Fibroblast of peridontal ligament (primary cell): Measurements from ENCODE around the gene AURKB.
"Not testable (repeated sequence)": the region's sequence is repeated elsewhere in the genome, so short reads cannot be mapped to it uniquely, and the experiment has no call there.

Source experiments
- DNase-seq: peaks from one replicate; pipeline ENCODE4 v3.0.0-alpha.2; 2010; ENCODE audit errors: extremely low read depth

Gene AURKB

GRCh38 chr17:8225813-8226535 lies 15.6 kb upstream of the AURKB start:
- peak; percentile 88 for DNase-seq

- DNase-seq: no peak
These were observed 14.8 kb upstream of the AURKB start for GRCh38 chr17:8224891-8225812.

- DNase-seq: peak; percentile 44
These were observed 13.2 kb upstream of the AURKB start for GRCh38 chr17:8223356-8224126.

DNA sequence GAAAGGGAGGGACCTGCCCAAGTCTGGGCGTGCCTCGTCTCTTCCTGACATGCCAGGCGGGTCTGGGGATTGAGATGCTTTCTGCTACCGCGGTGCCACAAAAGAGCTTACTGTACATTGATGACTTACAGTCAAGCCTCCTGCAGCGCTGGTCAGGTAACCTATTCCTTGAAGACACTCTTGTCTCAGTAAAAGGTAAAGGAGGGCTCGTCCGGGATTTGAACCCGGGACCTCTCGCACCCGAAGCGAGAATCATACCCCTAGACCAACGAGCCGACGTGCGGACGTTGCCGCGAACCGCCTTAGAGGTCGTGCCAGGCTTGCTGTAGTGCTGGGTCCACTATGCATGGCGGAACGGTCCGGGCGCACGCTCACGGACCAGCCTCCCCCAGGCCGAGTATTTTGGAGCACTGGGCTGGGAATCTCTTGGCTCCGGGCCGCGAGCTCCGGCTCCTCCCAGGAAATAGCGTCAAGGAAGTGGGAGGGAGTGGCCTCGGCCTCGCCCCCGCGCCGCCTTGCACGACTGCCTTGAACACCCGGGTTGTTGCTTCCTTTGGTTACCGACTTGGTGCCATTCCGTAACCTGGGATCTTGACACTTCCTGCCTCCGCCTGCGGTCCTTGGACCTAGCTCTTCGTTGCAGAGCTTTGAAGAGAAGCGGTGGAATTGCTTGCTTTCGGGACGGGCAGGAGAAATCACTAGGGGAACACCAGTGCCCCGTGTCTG lies 12.4 kb upstream of the AURKB start:
- peak; percentile 95 for DNase-seq

GRCh38 chr17:8222380-8222629 lies 11.9 kb upstream of the AURKB start:
- no peak for DNase-seq

GRCh38 chr17:8221663-8222379 lies 11.4 kb upstream of the AURKB start:
- peak; percentile 96 for DNase-seq

- peak; percentile 94 for DNase-seq
These were observed 10.6 kb upstream of the AURKB start for GRCh38 chr17:8220783-8221662.

- DNase-seq: not testable (repeated sequence)
These were observed 3.6 kb upstream of the AURKB start for GRCh38 chr17:8214000-8214399.

DNA sequence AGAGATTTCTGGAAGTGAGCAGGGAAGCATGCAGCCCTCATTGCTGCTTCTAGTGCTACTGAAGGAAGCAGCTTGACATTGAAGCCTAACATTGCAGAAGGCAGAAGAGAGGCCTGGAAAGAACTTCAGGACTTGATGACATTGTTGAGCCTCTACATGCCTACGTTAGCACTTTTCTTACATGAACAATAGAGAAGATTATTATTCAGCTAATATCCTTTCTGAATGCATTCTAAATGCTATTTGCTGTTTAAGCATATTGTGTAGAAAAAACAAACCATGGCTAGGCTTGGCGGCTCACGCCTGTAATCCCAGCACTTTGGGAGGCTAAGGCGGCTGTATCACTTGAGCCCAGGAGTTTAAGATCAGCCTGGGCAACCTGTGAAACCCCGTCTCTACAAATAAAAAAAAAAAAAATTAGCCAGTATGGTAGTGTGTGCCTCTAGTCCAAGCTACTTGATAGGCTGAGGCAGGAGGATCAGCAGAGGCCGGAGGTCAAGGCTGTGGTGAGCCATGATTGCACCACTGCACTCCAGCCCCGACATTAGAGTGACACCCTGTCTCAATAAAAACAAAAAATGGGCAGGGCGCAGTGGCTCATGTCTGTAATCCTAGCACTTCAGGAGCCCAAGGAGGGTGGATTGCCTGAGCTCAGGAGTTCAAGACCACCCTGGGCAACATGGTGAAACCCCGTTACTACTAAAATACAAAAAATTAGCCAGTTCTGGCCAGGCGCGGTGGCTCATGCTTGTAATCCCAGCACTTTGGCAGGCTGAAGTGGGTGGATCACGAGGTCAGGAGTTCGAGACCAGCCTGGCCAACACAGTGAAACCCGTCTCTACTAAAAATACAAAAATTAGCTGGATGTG lies 2.2 kb upstream of the AURKB start:
- DNase-seq: no peak

- DNase-seq: no peak
These were observed 535 bp upstream of the AURKB start for GRCh38 chr17:8210761-8211458.

DNA sequence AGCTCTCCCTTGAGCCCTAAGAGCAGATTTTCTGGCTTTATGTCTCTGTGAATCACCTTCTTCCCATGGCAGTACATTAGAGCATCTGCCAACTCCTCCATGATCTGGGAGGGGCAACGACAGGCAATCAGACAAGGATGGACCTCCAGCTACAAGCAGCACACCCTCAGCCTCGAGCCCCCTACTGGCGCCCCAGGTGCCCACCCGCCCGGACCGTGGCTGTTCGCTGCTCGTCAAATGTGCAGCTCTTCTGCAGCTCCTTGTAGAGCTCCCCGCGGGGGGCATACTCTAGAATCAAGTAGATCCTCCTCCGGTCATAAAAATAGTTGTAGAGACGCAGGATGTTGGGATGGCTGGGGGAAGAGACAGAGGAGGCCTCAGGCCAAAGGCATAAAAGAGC lies 3.8 kb downstream of the AURKB start:
- DNase-seq: no peak

DNA sequence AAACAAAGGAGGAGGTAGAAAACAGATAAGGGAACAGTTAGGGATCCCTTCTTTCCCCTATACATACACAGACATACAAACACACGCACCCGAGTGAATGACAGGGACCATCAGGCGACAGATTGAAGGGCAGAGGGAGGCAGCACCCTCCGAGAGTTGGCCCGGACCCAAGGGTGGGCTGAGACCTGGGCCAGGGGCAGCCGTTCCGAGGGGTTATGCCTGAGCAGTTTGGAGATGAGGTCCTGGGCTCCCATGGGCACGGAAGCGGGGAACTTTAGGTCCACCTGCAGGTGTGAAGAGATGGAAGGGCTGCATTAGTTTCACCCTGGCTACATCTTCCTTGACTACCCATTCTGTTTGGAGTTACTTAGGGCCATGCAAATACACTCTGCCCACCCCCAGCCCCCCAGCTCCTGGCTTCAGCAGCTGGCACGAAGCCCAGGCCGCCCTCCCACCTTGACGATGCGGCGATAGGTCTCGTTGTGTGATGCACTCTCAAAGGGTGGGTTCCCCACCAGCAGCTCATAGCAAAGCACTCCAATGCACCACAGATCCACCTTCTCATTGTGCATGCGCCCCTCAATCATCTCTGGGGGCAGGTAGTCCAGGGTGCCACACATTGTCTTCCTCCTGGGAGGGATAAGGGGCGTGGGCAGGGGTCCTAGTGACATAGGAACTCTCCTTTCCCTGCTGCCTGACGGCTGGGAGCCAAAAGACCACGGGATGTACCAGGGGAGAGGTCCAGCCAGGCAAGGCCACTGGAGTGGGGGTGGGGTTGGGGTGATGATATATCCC lies 5.4 kb downstream of the AURKB start:
- no peak for DNase-seq

- DNase-seq: peak; percentile 88
These were observed 18.1 kb downstream of the AURKB start for GRCh38 chr17:8192070-8192815.

DNA sequence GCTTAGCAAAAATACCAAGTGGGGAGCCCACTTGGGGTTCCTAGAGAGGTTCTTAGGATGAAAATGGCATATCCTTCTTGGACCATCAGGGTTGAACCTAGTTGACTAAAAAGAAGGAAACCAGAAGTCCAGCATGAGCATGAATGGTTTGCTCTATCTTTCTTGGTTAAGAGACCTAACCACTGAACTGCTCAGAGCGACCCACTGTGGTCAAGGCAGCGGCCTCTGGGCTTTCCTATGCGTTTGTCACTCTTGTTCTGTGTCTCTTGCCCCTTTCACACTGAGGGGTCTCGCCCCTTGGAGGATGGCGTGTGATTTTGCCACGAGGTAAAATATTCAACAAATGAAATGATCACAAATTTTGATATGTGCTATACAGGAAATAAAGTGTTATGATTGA lies 19.9 kb downstream of the AURKB start:
- DNase-seq: no peak

- peak; percentile 97 for DNase-seq
These were observed 20.5 kb downstream of the AURKB start, which contains the start of gene BORCS6 for GRCh38 chr17:8189711-8190477. Gene BORCS6 (minus strand): TSS chr17:8190180. CDS start chr17:8190140, 40 bp downstream.
